ENCODE results near the gene FBXO10.

- TF ChIP-seq CTCF (IDR thresholded peaks at IDR 0.05; ENCODE audit: low read length): no peak
- no peak for TF ChIP-seq EZH2 (optimal IDR thresholded peaks at IDR 0.05; ENCODE audit: low read depth, low read length)
- no peak for TF ChIP-seq EZH2phosphoT487 (IDR thresholded peaks at IDR 0.05; ENCODE audit: low read length)
Measured at GRCh38 chr9:37575921-37576721, at the start of gene FBXO10.
